ENCODE results near the gene CAMKV. TPM values are rescaled to one million over a fixed set of nuclear protein-coding genes. Genes with fewer than 3 reads are reported as not detected.

Gene CAMKV
- total RNA-seq, 1 donor from 2014 or later = not detected

DNA sequence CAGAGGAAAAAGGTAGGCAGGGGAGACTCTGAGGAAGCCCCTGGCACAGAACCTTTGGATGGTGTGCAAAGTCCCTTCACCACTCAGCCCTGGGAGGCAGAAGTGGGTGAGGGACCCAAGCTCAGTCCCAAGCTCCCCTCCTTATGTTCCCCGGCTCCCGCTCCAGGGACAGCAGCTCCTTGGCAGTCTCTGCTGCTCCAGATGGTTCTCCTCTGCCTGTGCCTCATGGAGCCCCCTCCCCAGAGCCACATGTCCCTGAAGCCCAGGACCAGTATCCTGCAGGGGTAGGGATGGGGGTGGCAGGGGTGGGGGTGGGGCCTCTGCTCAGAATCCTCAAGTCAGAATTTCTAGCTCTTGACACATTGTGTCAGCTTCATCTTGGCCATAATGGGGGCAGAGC lies 8.0 kb upstream of the CAMKV start:
- H3K4me3 Mint-ChIP-seq = no peak overlapping the region
- no peak for TF ChIP-seq CTCF (IDR thresholded peaks at IDR 0.05; ENCODE audit: unreplicated experiment)
- no peaks in the 10 kb centered on the region for H3K9me3 Mint-ChIP-seq
- DNase-seq (ENCODE audit: low spot score in 2 of 2, unreplicated experiment in 2 of 2) = no peak
- no peaks in the 10 kb centered on the region for H3K4me1 Mint-ChIP-seq
- H3K36me3 Mint-ChIP-seq = no peaks in the 10 kb centered on the region
- no peak overlapping the region for H3K27ac Mint-ChIP-seq
- H3K27me3 Mint-ChIP-seq (ENCODE audit: low read depth) = peaks cover 29% of the 10 kb centered on the region

DNA sequence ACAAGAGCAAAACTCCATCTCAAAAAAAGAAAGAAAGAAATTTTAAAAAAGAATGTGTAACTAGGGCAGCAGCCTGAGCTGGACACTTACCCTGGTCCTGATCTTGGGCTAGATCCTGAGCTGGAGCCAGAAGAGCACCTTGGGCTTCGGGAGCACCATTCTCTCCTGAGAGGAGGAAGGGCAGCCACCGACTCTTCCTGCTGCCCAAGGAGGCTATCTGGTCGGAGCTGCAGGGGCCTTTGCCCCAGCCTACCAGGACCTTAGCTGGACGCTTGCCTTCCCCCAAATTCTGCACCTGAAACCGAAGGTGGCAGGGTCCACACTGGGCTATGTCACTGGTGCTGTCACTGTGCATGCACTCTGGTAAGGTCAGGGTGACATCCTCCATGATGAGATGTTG lies 6.9 kb upstream of the CAMKV start:
- H3K9me3 Mint-ChIP-seq = no peaks in the 10 kb centered on the region
- DNase-seq (ENCODE audit: low spot score in 2 of 2, unreplicated experiment in 2 of 2) = no peak
- no peak overlapping the region for H3K4me3 Mint-ChIP-seq
- no peaks in the 10 kb centered on the region for H3K4me1 Mint-ChIP-seq
- no peak overlapping the region for H3K27ac Mint-ChIP-seq
- peaks cover 33% of the 10 kb centered on the region for H3K27me3 Mint-ChIP-seq (ENCODE audit: low read depth)
- H3K36me3 Mint-ChIP-seq = no peaks in the 10 kb centered on the region
- TF ChIP-seq CTCF (IDR thresholded peaks at IDR 0.05; ENCODE audit: unreplicated experiment) = no peak

DNA sequence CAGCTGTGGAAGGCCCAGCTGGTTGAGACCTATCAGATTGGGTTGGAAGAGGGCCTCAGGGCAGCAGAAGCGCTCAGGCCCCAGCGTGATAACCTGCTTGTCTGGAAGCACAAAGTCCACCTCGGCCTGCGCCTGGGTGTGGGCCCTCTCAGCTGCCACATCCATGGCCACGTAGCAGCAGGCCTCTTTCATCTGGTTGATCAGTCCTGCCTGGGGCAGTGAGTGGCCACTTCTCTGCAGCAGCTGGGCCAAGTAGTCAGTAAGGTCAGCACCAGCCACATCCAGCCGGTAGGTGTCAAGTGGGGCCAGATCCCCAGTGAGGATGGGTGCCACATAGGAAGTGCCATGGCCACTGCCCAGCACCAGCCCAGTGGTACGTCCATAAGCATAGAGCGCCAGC lies 3.9 kb upstream of the CAMKV start:
- Mint-ChIP-seq H3K27ac (no peak overlapping the region), H3K27me3 (ENCODE audit: low read depth) (peaks cover 58% of the 10 kb centered on the region), H3K36me3 (no peaks in the 10 kb centered on the region), H3K4me1 (no peaks in the 10 kb centered on the region), H3K9me3 (no peaks in the 10 kb centered on the region), H3K4me3 (no peak overlapping the region)
- DNase-seq (ENCODE audit: low spot score in 2 of 2, unreplicated experiment in 2 of 2) = no peak
- no peak for TF ChIP-seq CTCF (IDR thresholded peaks at IDR 0.05; ENCODE audit: unreplicated experiment)

GRCh38 chr3:49872801-49873281 lies 3.1 kb upstream of the CAMKV start:
- Mint-ChIP-seq H3K4me1 (no peaks in the 10 kb centered on the region), H3K4me3 (no peak overlapping the region), H3K27ac (no peak overlapping the region), H3K9me3 (no peaks in the 10 kb centered on the region), H3K27me3 (ENCODE audit: low read depth) (peaks cover 64% of the 10 kb centered on the region), H3K36me3 (no peaks in the 10 kb centered on the region)
- no peak for TF ChIP-seq CTCF (IDR thresholded peaks at IDR 0.05; ENCODE audit: unreplicated experiment)
- no peak for DNase-seq (ENCODE audit: low spot score in 2 of 2, unreplicated experiment in 2 of 2)

DNA sequence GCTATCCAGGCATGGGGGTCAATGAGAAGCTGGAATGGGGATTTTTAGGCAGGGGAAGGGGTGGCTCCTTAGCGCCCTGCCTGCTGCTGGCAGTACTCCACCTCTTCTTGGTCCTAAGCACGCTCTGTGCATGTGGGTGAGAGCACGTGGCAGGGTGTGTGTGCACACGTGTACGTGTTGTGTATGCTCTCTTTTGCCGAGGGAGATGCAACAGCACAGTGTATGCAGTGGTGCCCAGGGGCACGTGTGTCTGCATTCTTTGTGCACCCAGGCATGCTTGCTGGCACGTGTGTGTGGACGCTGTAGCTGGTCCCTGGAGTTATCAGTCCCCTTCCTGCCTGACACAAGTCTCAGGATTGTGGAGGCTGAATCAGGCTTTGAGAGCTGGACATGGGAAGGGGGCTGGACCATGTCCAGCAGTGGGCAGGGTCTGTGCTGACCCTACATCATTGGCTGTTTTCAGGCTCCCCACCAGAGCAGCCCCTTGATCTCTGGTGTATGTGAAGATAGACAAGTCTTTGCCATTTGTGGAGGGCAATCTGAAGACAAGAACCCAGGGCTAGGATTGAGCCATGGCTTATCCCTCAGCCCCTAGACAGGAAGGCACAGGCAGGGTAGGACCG lies 1.9 kb upstream of the CAMKV start:
- Mint-ChIP-seq H3K27me3 (ENCODE audit: low read depth) (peaks cover 76% of the 10 kb centered on the region), H3K9me3 (no peaks in the 10 kb centered on the region), H3K36me3 (no peaks in the 10 kb centered on the region), H3K27ac (no peak overlapping the region), H3K4me1 (no peaks in the 10 kb centered on the region), H3K4me3 (no peak overlapping the region)
- DNase-seq (ENCODE audit: low spot score in 2 of 2, unreplicated experiment in 2 of 2) = no peak
- no peak for TF ChIP-seq CTCF (IDR thresholded peaks at IDR 0.05; ENCODE audit: unreplicated experiment)
